ENCODE measurements around the gene STXBP1. TPM values are rescaled to one million over a fixed set of nuclear protein-coding genes. Genes with fewer than 3 reads are reported as not detected.

STXBP1 gene
- total and polyA plus RNA-seq, 9 of the 15 experiments (the other 6 are each of a cell fraction or from before 2014, with no cell fraction given) = 4.6 to 35.1 (median 9.7) TPM

DNA sequence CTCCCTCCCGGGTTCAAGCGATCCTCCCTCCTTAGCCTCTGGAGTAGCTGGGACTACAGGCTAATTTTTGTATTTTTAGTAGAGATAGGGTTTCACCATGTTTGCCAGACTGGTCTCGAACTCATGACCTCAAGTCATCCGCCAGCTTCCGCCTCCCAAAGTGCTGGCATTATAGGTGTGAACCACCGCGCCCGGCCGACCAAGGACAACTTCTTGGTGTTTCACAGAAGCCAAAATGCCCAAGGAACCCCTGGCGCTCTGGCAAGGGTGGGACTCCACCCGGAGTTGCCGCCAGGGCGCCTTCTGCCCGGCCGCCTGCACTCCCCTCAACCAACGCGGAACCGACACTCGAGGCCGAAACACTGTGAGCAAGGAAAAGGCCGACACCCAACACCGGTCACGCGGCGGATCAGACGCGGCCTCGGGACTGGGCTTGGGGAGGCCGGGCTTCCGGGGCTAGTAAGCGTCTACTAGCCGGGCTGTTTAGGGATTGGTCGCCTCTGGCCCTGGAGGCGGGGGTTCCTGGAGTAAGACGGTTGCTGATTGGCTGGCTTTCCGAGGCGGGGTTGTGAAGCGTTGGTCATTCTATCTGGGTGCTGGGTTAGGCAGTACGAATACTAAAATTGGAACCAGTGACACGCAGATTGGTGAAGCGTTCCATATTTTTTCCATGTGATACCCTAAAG lies 87.1 kb downstream of the STXBP1 start (continued):
- TF ChIP-seq MLLT1 (IDR thresholded peaks at IDR 0.05) (peak in 1 of 2 experiments; percentile 82; a peak in 1 of 4 replicates), DACH1 (IDR thresholded peaks at IDR 0.05; ENCODE audit: partially characterized antibody) (no peak), TAF15 (IDR thresholded peaks at IDR 0.05; ENCODE audit: low read depth, low read length) (no peak), MAZ (CRISPR knock-in tag; conservative IDR thresholded peaks at IDR 0.05 in 1 of 2, IDR thresholded peaks at IDR 0.05 in 1 of 2) (peak; percentile 62 to 81), ZNF586 (CRISPR knock-in tag; conservative IDR thresholded peaks at IDR 0.05) (no peak), ZNF24 (IDR thresholded peaks at IDR 0.05) (peak; percentile 47; the same call in 1 of the 2 replicates), ZBTB9 (CRISPR knock-in tag; IDR thresholded peaks at IDR 0.05) (peak; percentile 85), ILK (tag; IDR thresholded peaks at IDR 0.05; ENCODE audit: borderline replicate concordance, low read depth) (no peak), NCOA1 (IDR thresholded peaks at IDR 0.05; ENCODE audit: low read depth) (0 out of 2 replicates have a peak, but pooled peaks have one; percentile 16), ZNF589 (CRISPR knock-in tag; IDR thresholded peaks at IDR 0.05; ENCODE audit: low read depth) (peak; percentile 96), SMAD3 (CRISPR knock-in tag; conservative IDR thresholded peaks at IDR 0.05) (peak; percentile 50; the same call in 1 of the 2 replicates), NONO (IDR thresholded peaks at IDR 0.05; ENCODE audit: low read depth in 2 of 2, low read length in 1 of 2) (no peak), SP2 (IDR thresholded peaks at IDR 0.05; ENCODE audit: extremely low read depth, low read depth, low read length, poor library complexity, severe bottlenecking) (peak; percentile 67), GABPB1 (CRISPR knock-in tag; IDR thresholded peaks at IDR 0.05) (peak; percentile 85), ZNF668 (CRISPR knock-in tag; IDR thresholded peaks at IDR 0.05) (peak; percentile 85), ZNF354B (CRISPR knock-in tag; IDR thresholded peaks at IDR 0.05) (no peak), E2F5 (CRISPR knock-in tag; IDR thresholded peaks at IDR 0.05) (0 out of 2 replicates have a peak, but pooled peaks have one; percentile 47), JUNB (CRISPR knock-in tag; conservative IDR thresholded peaks at IDR 0.05) (no peak), MAFG (tag; conservative IDR thresholded peaks at IDR 0.05) (no peak), CEBPB (tag; IDR thresholded peaks at IDR 0.05) (no peak), HOXB6 (CRISPR knock-in tag; IDR thresholded peaks at IDR 0.05; ENCODE audit: borderline replicate concordance) (no peak), ZNF584 (CRISPR knock-in tag; IDR thresholded peaks at IDR 0.05; ENCODE audit: low read depth) (no peak; the same call in 1 of the 2 replicates), ZNF436 (CRISPR knock-in tag; IDR thresholded peaks at IDR 0.05) (no peak)

Measured in K562 (cell line).